Measurements from ENCODE around the gene KCNK2.
A peak's percentile ranks its signal among the peaks of the same experiment; 100 is the strongest.

The KCNK2 gene

GRCh38 chr1:215083383-215083961, 935 bp downstream of the KCNK2 start:
- H3K4me3 Mint-ChIP-seq: peak overlapping the region; percentile 83 to 88 (median 85)
- H3K27ac Mint-ChIP-seq: peak overlapping the region in 1 of 3 experiments; percentile 42
- peaks cover 78% of the 10 kb centered on the region for H3K27me3 Mint-ChIP-seq (ENCODE audit: low read depth)
- H3K9me3 Mint-ChIP-seq: no peaks in the 10 kb centered on the region
- H3K36me3 Mint-ChIP-seq (ENCODE audit: low read depth): no peaks in the 10 kb centered on the region
- peaks cover 10% of the 10 kb centered on the region for H3K4me1 Mint-ChIP-seq
- no peak for TF ChIP-seq CTCF (IDR thresholded peaks at IDR 0.05; ENCODE audit: unreplicated experiment in 3 of 3)

- no peak overlapping the region for H3K27ac Mint-ChIP-seq
- H3K27me3 Mint-ChIP-seq (ENCODE audit: low read depth): peaks cover 73% of the 10 kb centered on the region
- H3K4me3 Mint-ChIP-seq: peak overlapping the region in 1 of 3 experiments; percentile 88
- H3K4me1 Mint-ChIP-seq: peaks cover 10% of the 10 kb centered on the region
- TF ChIP-seq CTCF (IDR thresholded peaks at IDR 0.05; ENCODE audit: unreplicated experiment in 3 of 3): no peak
- H3K36me3 Mint-ChIP-seq (ENCODE audit: low read depth): no peaks in the 10 kb centered on the region
- H3K9me3 Mint-ChIP-seq: no peaks in the 10 kb centered on the region
These were observed 2.1 kb downstream of the KCNK2 start for GRCh38 chr1:215084621-215085020.

- Mint-ChIP-seq H3K4me3 (no peak overlapping the region), H3K4me1 (peaks cover 4% of the 10 kb centered on the region), H3K27me3 (ENCODE audit: low read depth) (peaks cover 55% of the 10 kb centered on the region), H3K9me3 (no peaks in the 10 kb centered on the region), H3K36me3 (ENCODE audit: low read depth) (no peaks in the 10 kb centered on the region), H3K27ac (no peak overlapping the region)
- TF ChIP-seq CTCF (IDR thresholded peaks at IDR 0.05; ENCODE audit: unreplicated experiment in 3 of 3): no peak
These were observed 5.1 kb downstream of the KCNK2 start for GRCh38 chr1:215087603-215088002.

GRCh38 chr1:215094381-215094780, 11.8 kb downstream of the KCNK2 start:
- Mint-ChIP-seq H3K27me3 (ENCODE audit: low read depth) (peaks cover 10% of the 10 kb centered on the region), H3K4me3 (no peak overlapping the region), H3K27ac (no peak overlapping the region), H3K4me1 (no peaks in the 10 kb centered on the region), H3K9me3 (no peaks in the 10 kb centered on the region), H3K36me3 (ENCODE audit: low read depth) (no peaks in the 10 kb centered on the region)
- no peak for TF ChIP-seq CTCF (IDR thresholded peaks at IDR 0.05; ENCODE audit: unreplicated experiment in 3 of 3)

- no peaks in the 10 kb centered on the region for H3K9me3 Mint-ChIP-seq
- no peaks in the 10 kb centered on the region for H3K36me3 Mint-ChIP-seq (ENCODE audit: low read depth)
- H3K27me3 Mint-ChIP-seq (ENCODE audit: low read depth): peaks cover 10% of the 10 kb centered on the region
- no peaks in the 10 kb centered on the region for H3K4me1 Mint-ChIP-seq
- TF ChIP-seq CTCF (IDR thresholded peaks at IDR 0.05; ENCODE audit: unreplicated experiment in 3 of 3): no peak
- H3K4me3 Mint-ChIP-seq: no peak overlapping the region
- no peak overlapping the region for H3K27ac Mint-ChIP-seq
These were observed 13.0 kb downstream of the KCNK2 start for GRCh38 chr1:215095524-215095923.

GRCh38 chr1:215101511-215101910, 19.0 kb downstream of the KCNK2 start:
- Mint-ChIP-seq H3K27me3 (ENCODE audit: low read depth) (no peaks in the 10 kb centered on the region), H3K36me3 (ENCODE audit: low read depth) (peaks cover 3% of the 10 kb centered on the region), H3K4me3 (no peak overlapping the region), H3K9me3 (peaks cover 6% of the 10 kb centered on the region), H3K4me1 (no peaks in the 10 kb centered on the region), H3K27ac (no peak overlapping the region)
- TF ChIP-seq CTCF (IDR thresholded peaks at IDR 0.05; ENCODE audit: unreplicated experiment in 3 of 3): no peak

Data from nephron (organoid).